A673 (cell line): ENCODE measurements around the gene BRAF. TPM values are rescaled to one million over a fixed set of nuclear protein-coding genes. Genes with fewer than 3 reads are reported as not detected.

Source experiments
- BruUV-seq: library from RNA; stranded (reverse); fragments of 400-500 nt; replicated peaks from 2 replicates; lab custom pipeline; 2021; lab: Mats Ljungman, UMichigan
- CTCF ChIA-PET: fragments of 300-600 bp; sonication (Branson Sonifier 250); formaldehyde crosslinking; loops from one replicate; lab custom pipeline; 2022; ENCODE audit warnings: antibody characterized with exemption; lab: Charles Lee
- POLR2A ChIA-PET: fragments of 300-600 bp; sonication (Branson Sonifier 250); formaldehyde crosslinking; loops from one replicate; lab custom pipeline; 2022; ENCODE audit warnings: antibody characterized with exemption; ENCODE audit not compliant: low non-redundant PET; lab: Charles Lee
- DNase-seq: peaks from one replicate; pipeline ENCODE4 v3.0.0-alpha.2; 2015; ENCODE audit warnings: low spot score
- H3K27ac ChIP-seq: fragments of 200-600 bp; sonication (generic); 2 replicates; pipeline ENCODE4 v1.5.1; 2016; ENCODE audit warnings: mixed run types, low read depth, mild to moderate bottlenecking, mixed read lengths, antibody characterized with exemption, low read length; ENCODE audit not compliant: poor library complexity, severe bottlenecking
- H3K27me3 ChIP-seq: fragments of 200-600 bp; sonication (generic); replicated peaks from 2 replicates; pipeline ENCODE4 v1.6.1; 2017; ENCODE audit warnings: mixed run types, low read depth, mild to moderate bottlenecking, mixed read lengths, antibody characterized with exemption, low read length; ENCODE audit not compliant: insufficient read depth, poor library complexity
- H3K36me3 ChIP-seq: fragments of 200-600 bp; sonication (generic); 2 replicates; pipeline ENCODE4 v1.6.1; 2016; ENCODE audit warnings: mixed run types, mild to moderate bottlenecking, mixed read lengths, antibody characterized with exemption, low read length; ENCODE audit not compliant: insufficient read depth, poor library complexity, severe bottlenecking
- H3K4me1 ChIP-seq: fragments of 200-600 bp; sonication (generic); 2 replicates; pipeline ENCODE4 v1.6.1; 2017; ENCODE audit warnings: mixed run types, mild to moderate bottlenecking, mixed read lengths, antibody characterized with exemption, low read length; ENCODE audit not compliant: insufficient read depth, poor library complexity, severe bottlenecking
- H3K4me3 ChIP-seq: fragments of 200-600 bp; sonication (generic); 2 replicates; pipeline ENCODE4 v1.5.1; 2016; ENCODE audit warnings: low read depth, mixed run types, mild to moderate bottlenecking, mixed read lengths, low read length; ENCODE audit not compliant: poor library complexity, severe bottlenecking
- H3K9me3 ChIP-seq: fragments of 200-600 bp; sonication (generic); 2 replicates; pipeline ENCODE4 v1.6.1; 2016; ENCODE audit warnings: mixed run types, low read depth, mild to moderate bottlenecking, mixed read lengths, antibody characterized with exemption, low read length; ENCODE audit not compliant: poor library complexity, severe bottlenecking
- EZH2 ChIP-seq: fragments of 200-600 bp; sonication (generic); IDR thresholded peaks from 2 replicates; pipeline ENCODE4 v1.6.1; 2017; ENCODE audit warnings: borderline replicate concordance, low read depth, mild to moderate bottlenecking, mixed read lengths, antibody characterized with exemption, low read length; ENCODE audit not compliant: poor library complexity, severe bottlenecking
- intact Hi-C: fragments of 100-400 bp; cut with micrococcal nuclease; formaldehyde crosslinking; loops from one replicate; pipeline ENCODE4 v1.10.0; 2022; ENCODE audit not compliant: unreplicated experiment
- total RNA-seq: library from RNA; stranded (reverse); gene quantifications from 2 replicates; pipeline ENCODE4 v1.2.3, GENCODE V29; 2021
- TF ChIP-seq, protein P1 (sequence below): fragments of 300-800, 200-600 bp; sonication (generic); conservative IDR thresholded peaks from 2 replicates; pipeline ENCODE4 v1.5.1; 2017; ENCODE audit warnings: low read depth, mild to moderate bottlenecking, antibody characterized with exemption, low read length, moderate library complexity, mixed read lengths

BRAF gene
- total RNA-seq, 1 experiment from 2014 or later: 31.8 TPM

DNA sequence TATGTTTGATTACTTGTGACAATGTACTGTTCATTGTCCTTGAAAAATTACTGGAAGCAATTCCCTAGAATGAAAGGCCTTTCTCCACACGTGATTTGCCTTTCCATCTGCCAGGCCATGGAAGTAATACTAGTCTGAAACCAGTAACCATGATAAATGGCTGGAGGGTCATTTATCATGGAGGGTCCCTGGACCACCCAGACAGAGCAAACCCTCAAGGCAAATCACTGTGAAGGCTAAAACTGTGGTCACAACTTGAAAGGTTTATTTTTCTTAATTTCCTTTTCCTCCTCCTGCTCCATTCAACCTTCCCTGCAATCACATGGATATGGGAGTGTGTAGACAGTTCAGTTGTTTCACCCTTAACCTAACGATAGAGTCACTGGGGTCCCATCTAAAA is 16.4 kb downstream of the BRAF start:
- Histone ChIP-seq H3K4me1 (peaks cover 9% of the 10 kb centered on the region), H3K27me3 (no peaks in the 10 kb centered on the region), H3K9me3 (peaks cover 5% of the 10 kb centered on the region), H3K4me3 (no peak overlapping the region), H3K36me3 (no peaks in the 10 kb centered on the region), H3K27ac (no peak overlapping the region)
- ChIA-PET CTCF (no interaction called here), POLR2A (no interaction called here)
- intact Hi-C loops: no loop called here
- TF ChIP-seq, protein P1, sequence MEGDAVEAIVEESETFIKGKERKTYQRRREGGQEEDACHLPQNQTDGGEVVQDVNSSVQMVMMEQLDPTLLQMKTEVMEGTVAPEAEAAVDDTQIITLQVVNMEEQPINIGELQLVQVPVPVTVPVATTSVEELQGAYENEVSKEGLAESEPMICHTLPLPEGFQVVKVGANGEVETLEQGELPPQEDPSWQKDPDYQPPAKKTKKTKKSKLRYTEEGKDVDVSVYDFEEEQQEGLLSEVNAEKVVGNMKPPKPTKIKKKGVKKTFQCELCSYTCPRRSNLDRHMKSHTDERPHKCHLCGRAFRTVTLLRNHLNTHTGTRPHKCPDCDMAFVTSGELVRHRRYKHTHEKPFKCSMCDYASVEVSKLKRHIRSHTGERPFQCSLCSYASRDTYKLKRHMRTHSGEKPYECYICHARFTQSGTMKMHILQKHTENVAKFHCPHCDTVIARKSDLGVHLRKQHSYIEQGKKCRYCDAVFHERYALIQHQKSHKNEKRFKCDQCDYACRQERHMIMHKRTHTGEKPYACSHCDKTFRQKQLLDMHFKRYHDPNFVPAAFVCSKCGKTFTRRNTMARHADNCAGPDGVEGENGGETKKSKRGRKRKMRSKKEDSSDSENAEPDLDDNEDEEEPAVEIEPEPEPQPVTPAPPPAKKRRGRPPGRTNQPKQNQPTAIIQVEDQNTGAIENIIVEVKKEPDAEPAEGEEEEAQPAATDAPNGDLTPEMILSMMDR: no peak
- TF ChIP-seq EZH2: no peak
- no TSS peak for BruUV-seq
- no peak for DNase-seq

DNA sequence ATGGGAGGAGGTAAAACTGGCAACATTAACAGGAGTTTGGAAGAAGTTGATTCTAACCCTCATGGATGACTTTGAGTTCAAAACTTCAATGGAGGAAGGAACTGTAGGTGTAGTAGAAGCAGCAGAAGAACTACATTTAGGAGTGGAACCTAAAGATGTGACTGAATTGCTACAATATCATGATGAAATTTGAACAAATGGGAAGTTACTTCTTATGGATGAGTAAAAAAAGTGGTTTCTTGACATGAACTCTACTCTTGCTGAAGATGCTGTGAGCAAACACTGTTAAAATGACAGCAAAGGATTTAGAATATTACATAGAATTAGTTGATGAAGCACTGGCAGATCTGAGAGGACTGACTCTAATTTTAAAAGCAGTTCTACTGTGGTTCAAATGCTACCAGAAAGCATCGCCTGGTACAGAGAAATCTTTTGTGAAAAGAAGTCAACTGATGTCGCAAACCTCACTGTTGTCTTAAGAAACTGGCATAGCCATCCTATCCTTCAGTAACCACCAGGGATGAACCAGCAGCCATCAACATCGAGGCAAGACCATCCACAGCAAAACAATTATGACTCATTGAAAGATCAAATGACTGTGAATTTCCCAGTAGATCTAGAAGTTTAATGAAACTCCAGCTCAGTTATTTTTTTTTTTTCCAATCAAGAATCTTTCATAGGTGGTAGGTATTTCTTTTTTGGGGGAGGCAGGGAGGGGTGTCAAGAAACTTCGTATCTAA is 20.8 kb downstream of the BRAF start:
- Histone ChIP-seq H3K4me1 (no peaks in the 10 kb centered on the region), H3K9me3 (peaks cover 7% of the 10 kb centered on the region), H3K36me3 (no peaks in the 10 kb centered on the region), H3K27ac (no peak overlapping the region), H3K4me3 (no peak overlapping the region), H3K27me3 (no peaks in the 10 kb centered on the region)
- TF ChIP-seq, protein P1: no peak
- TF ChIP-seq EZH2: no peak
- ChIA-PET POLR2A (no interaction called here), CTCF (no interaction called here)
- no TSS peak for BruUV-seq
- DNase-seq: no peak
- intact Hi-C loops: no loop called here

DNA sequence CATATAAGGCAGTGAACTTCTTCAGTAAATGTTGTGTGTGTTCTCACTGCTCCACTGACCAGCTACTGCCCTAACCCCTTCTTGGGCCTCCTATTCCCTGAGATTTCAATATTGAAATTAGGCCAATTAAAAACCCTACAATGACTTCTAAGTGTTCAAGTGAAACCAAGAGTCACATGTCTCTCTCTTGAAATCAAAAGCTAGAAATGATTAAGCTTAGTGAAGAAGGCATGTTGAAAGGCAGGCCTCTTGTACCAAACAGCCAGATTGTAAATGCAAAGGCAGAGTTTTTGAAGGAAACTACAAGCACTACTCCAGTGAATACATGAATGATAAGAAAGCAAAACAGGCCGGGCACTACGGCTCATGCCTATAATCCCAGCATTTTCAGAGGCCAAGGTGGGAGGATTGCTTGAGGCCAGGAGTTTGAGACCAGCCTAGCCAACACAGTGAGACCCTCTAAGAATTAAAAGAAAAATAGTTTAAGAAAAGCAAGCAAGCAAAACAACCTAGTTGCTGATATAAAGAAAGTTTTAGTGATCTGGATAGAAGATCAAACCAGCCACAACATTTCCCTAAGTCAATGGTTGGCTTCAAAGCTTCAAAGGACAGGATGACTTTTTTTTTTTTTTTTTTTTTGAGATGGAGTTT is 22.3 kb downstream of the BRAF start:
- CTCF ChIA-PET: no interaction called here
- intact Hi-C loops: no loop called here

More for the DNA sequence above, 22.3 kb downstream of the BRAF start:
- Histone ChIP-seq H3K4me1 (no peaks in the 10 kb centered on the region), H3K27me3 (no peaks in the 10 kb centered on the region), H3K9me3 (peaks cover 7% of the 10 kb centered on the region), H3K36me3 (no peaks in the 10 kb centered on the region), H3K4me3 (no peak overlapping the region), H3K27ac (no peak overlapping the region)
- POLR2A ChIA-PET: no interaction called here
- DNase-seq: no peak
- TF ChIP-seq EZH2: no peak
- TF ChIP-seq, protein P1: no peak
- no TSS peak for BruUV-seq
